HUES64 (cell line): ENCODE measurements around the gene ABCC1.

Source experiments
- H3K27ac ChIP-seq: 2 replicates; pipeline ENCODE4 v1.7.0; 2013; ENCODE audit warnings: low read depth, low read length, inconsistent platforms
- H3K27me3 ChIP-seq: 2 replicates; pipeline ENCODE4 v1.6.1; 2013; ENCODE audit warnings: mild to moderate bottlenecking, low read length; ENCODE audit not compliant: insufficient read depth
- H3K36me3 ChIP-seq: 2 replicates; pipeline ENCODE4 v1.6.1; 2013; ENCODE audit warnings: mild to moderate bottlenecking, low read length; ENCODE audit not compliant: insufficient read depth
- H3K4me1 ChIP-seq: 2 replicates; pipeline ENCODE4 v1.6.1; 2013; ENCODE audit warnings: mild to moderate bottlenecking, low read length, moderate library complexity; ENCODE audit not compliant: insufficient read depth
- H3K4me3 ChIP-seq: 2 replicates; pipeline ENCODE4 v1.5.1; 2013; ENCODE audit warnings: mild to moderate bottlenecking, low read length, moderate library complexity
- H3K9ac ChIP-seq: 2 replicates; pipeline ENCODE4 v1.6.1; 2013; ENCODE audit warnings: mild to moderate bottlenecking, low read depth, low read length
- H3K9me3 ChIP-seq: 2 replicates; pipeline ENCODE4 v1.6.1; 2013; ENCODE audit warnings: low read depth, low read length; ENCODE audit not compliant: insufficient read depth
- WGBS: fragments of 150-250, 120-280 bp; methylation state at CpG from one replicate; pipeline ENCODE4 v1.1.7; 2013; ENCODE audit warnings: missing lambda C conversion rate; 5-methylcytosine and 5-hydroxymethylcytosine counted together

ABCC1 gene

DNA sequence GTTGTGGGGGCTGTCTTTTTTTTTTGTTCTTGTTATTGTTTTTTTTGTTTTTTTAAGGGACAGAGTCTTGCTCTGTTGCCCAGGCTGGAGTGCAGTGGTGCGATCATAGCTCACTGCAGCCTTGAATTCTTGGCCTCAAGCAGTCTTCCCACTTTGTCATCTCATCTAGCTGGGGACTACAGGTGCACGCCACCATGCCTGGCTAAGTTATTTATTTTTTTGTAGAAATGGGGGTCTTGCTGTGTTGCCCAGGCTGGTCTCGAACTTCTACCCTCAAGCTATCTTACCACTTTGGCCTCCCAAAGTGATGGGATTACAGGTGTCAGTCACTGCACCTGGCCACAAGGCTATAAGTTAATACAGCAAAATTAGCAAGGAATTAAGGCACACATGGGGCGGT lies 101.7 kb downstream of the ABCC1 start:
- Histone ChIP-seq H3K4me1 (no peaks in the 10 kb centered on the region), H3K4me3 (no peak overlapping the region), H3K27ac (no peak overlapping the region), H3K9me3 (no peaks in the 10 kb centered on the region), H3K9ac (no peak overlapping the region), H3K36me3 (peaks cover 96% of the 10 kb centered on the region), H3K27me3 (no peaks in the 10 kb centered on the region)
- 98% methylated on average over 4 of the region's 4 CpGs for WGBS

DNA sequence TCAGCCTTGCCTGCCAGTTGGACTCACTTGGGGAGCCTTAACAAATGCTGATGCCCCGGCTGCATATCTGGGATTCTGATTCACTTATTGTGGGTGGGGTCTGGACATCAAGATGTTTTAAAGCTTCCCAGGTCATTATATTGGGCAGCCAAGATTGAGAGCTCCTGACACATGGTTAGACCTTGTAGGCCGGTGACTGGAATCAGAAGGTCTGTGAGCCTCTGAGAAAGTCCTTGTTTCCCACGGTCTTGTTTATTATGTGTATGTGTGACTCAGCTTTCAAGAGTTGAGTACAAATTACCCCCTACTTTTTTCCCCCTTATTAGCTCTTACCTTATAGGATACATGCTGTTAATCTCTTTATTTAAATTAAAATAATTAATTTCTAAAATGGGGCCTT lies 103.5 kb downstream of the ABCC1 start:
- H3K4me3 ChIP-seq: no peak overlapping the region
- no peaks in the 10 kb centered on the region for H3K4me1 ChIP-seq
- H3K9me3 ChIP-seq: no peaks in the 10 kb centered on the region
- WGBS: 88% methylated on average over 3 of the region's 3 CpGs
- no peaks in the 10 kb centered on the region for H3K27me3 ChIP-seq
- peaks cover 95% of the 10 kb centered on the region for H3K36me3 ChIP-seq
- no peak overlapping the region for H3K9ac ChIP-seq
- H3K27ac ChIP-seq: no peak overlapping the region

DNA sequence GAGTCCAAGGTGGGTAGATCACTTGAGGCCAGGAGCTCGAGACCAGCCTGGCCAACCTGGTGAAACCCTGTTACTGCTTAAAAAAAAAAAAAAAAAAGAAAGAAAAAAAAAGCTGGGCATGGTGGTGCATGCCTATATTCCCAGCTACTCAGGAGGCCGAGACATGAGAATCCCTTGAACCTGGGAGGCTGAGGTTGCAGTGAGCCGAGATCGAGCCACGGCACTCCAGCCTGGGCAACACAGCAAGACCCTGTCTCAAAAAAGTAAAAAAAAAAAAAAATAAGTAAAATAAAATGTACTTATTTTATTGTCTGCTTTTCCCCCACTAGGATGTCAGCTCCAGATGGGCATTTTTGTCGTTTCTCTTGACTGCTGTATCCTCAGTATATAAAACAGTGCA lies 107.7 kb downstream of the ABCC1 start:
- H3K27ac ChIP-seq: no peak overlapping the region
- H3K9ac ChIP-seq: no peak overlapping the region
- WGBS: 97% methylated on average over 4 of the region's 6 CpGs
- H3K4me1 ChIP-seq: no peaks in the 10 kb centered on the region
- no peak overlapping the region for H3K4me3 ChIP-seq
- no peaks in the 10 kb centered on the region for H3K9me3 ChIP-seq
- H3K27me3 ChIP-seq: no peaks in the 10 kb centered on the region
- H3K36me3 ChIP-seq: peaks cover 92% of the 10 kb centered on the region

DNA sequence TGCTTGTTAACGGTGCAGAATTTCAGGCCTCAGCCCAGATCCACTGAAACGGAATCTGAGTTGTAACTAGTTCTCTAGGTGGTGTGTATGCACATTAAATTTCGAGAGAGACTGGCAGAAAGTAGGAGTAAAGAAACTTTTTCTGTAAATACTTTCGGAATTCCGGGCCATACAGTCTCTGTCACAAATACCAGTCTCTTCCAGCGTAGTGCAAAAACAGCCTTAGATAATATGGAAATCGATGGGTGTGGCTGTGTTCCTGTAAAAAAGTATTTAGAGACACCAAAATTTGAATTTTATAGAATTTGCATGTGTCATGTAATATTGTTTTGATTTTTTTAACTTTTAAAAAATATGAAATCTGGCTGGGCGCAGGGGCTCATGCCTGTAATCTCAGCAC lies 109.7 kb downstream of the ABCC1 start:
- no peaks in the 10 kb centered on the region for H3K27me3 ChIP-seq
- no peak overlapping the region for H3K9ac ChIP-seq
- no peaks in the 10 kb centered on the region for H3K4me1 ChIP-seq
- peaks cover 87% of the 10 kb centered on the region for H3K36me3 ChIP-seq
- H3K4me3 ChIP-seq: no peak overlapping the region
- H3K9me3 ChIP-seq: no peaks in the 10 kb centered on the region
- no peak overlapping the region for H3K27ac ChIP-seq
- WGBS: 94% methylated on average over 8 of the region's 8 CpGs

DNA sequence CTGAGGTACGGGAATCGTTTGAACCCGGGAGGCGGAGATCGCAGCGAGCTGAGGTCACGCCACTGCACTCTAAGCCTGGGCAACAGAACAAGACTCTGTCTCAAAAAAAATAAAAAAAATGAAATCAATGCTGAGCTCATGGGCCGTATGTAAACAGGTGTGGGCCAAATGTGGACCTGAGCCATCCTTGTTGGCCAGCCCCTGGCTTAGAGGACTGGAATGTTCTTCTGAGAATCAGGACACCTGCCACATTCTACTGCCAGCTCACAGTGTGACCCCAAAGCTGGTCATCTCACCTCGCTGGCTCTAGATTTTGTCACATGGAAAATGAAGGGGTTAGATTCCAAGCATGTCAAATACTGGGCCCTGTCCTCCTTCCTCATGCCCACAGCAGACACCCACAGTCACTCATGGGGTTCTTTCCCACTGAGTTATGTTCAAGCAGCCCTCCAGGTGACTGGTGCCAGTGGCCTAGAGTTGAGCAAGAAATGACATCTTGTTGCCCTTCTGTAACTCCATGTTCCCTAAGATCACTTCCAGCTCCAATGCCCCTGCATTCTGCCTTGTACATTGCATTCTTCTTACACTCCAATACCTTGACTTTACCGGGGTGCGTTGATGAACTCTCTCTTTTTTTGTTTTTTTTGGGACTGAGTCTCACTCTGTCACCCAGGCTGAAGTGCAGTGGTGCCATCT lies 110.6 kb downstream of the ABCC1 start:
- Histone ChIP-seq H3K27ac (no peak overlapping the region), H3K36me3 (peaks cover 87% of the 10 kb centered on the region), H3K4me1 (no peaks in the 10 kb centered on the region), H3K27me3 (no peaks in the 10 kb centered on the region), H3K9ac (no peak overlapping the region), H3K4me3 (no peak overlapping the region), H3K9me3 (no peaks in the 10 kb centered on the region)
- 99% methylated on average over 11 of the region's 11 CpGs for WGBS

DNA sequence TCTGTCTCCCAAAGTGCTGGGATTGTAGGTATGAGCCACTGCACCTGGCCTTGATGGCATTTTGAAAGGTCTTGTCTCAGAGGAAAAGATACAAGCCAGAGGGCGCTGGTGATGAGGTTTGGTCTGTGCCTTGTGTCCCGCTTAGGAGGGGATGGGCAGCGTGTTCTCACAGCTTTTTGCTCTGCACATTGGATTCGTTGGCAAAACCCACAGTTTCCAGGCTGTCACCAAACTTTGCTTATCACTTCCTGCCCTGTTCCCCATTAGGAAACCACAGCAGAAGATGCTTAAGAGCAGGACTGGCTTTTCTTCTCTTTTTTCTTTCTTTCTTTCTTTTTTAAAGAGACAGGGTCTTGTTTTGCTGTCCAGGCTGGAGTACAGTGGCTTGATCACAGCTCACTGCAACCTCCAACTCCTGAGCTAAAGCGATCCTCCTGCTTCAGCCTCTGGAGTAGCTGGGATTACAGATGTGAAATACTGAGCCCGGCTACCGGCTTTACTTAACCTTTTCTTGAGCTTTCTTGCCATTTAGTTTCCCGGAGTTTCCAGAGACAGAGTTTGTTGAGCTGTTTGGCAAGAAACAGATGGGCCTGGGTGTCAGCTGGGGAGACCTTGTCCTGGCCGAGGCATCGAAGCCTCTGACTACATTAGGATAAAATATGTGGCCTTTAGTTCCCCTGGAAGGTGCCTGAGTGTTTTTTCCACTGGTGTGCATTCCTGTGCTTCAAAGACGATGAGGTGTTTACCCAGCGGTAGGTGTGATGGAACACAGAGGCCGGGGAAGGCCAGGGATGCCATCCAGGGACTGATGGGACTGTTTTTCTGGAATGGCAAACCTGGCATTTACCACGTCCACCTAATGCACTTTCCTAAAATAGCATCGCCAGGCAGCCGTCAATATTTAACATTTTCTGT lies 112.9 kb downstream of the ABCC1 start:
- H3K4me3 ChIP-seq: no peak overlapping the region
- no peaks in the 10 kb centered on the region for H3K4me1 ChIP-seq
- no peaks in the 10 kb centered on the region for H3K9me3 ChIP-seq
- no peaks in the 10 kb centered on the region for H3K27me3 ChIP-seq
- no peak overlapping the region for H3K27ac ChIP-seq
- H3K36me3 ChIP-seq: peaks cover 81% of the 10 kb centered on the region
- WGBS: 97% methylated on average over 16 of the region's 16 CpGs
- H3K9ac ChIP-seq: no peak overlapping the region

DNA sequence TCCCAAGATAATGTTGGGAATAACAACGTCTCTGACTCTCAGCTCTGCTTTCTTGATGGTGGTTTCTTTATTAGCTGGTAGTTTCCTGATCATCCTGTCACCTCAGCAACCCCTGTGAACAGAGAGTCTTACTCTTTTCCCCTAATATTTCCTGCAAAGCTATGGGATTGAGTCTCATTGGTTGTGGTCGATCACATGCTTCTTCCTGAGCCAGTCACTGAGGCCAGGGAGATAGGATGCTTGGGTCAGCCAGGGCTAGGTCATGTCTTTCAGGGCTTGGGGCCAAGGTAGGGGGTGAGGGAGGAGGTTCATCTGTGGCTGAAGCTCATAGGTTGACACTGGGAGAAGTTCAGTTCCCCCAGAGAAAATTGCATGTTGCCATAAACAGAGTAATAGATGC lies 114.3 kb downstream of the ABCC1 start:
- H3K4me1 ChIP-seq: no peaks in the 10 kb centered on the region
- H3K4me3 ChIP-seq: no peak overlapping the region
- H3K27ac ChIP-seq: no peak overlapping the region
- no peaks in the 10 kb centered on the region for H3K27me3 ChIP-seq
- 99% methylated on average over 2 of the region's 2 CpGs for WGBS
- no peak overlapping the region for H3K9ac ChIP-seq
- no peaks in the 10 kb centered on the region for H3K9me3 ChIP-seq
- H3K36me3 ChIP-seq: peaks cover 80% of the 10 kb centered on the region

DNA sequence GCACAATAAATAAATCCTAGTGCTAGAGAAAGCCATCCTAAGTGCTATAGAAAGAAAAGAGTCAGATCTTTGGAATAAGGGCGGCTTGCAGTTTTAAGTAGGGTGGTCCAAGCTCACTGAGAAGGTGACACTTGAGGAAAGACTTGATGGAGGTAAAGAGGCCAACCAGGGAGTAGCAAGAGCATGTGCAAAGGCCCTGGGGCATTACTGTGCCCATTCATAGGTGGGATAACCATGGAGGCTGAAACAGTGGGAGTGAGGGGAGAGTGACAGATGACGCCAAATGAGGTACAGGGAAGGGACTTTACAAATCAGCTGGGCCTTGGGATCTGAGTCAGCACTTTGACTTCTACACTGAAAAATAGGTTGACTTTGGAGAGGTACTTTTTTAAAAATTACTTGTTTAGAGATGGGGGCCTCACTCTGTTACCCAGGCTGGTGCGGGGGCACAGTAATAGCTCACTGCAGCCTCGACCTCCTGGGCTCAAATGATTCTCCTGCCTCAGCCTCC lies 115.5 kb downstream of the ABCC1 start:
- Histone ChIP-seq H3K9me3 (no peaks in the 10 kb centered on the region), H3K4me3 (no peak overlapping the region), H3K27ac (no peak overlapping the region), H3K9ac (no peak overlapping the region), H3K36me3 (peaks cover 77% of the 10 kb centered on the region), H3K4me1 (no peaks in the 10 kb centered on the region), H3K27me3 (no peaks in the 10 kb centered on the region)
- 95% methylated on average over 4 of the region's 4 CpGs for WGBS

DNA sequence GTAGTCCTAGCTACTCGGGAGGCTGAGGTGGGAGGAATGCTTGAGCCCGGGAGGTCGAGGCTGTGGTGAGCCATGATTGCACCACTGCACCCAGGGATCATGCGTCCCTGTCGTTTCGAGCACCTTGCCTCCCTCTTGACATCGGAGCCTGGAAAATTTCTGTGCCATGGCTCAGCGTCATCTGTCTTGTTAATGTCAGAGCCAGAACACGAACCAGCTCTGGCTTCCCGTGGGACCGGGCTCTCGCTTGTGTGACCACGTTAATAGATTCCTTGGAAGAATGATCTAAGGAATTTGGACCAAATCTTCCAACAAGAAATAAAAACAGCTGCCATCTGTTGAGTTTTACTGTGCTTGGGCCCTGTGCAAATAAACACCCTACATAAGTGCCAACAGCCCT lies 117.7 kb downstream of the ABCC1 start:
- WGBS: 90% methylated on average over 13 of the region's 13 CpGs
- no peaks in the 10 kb centered on the region for H3K27me3 ChIP-seq

DNA sequence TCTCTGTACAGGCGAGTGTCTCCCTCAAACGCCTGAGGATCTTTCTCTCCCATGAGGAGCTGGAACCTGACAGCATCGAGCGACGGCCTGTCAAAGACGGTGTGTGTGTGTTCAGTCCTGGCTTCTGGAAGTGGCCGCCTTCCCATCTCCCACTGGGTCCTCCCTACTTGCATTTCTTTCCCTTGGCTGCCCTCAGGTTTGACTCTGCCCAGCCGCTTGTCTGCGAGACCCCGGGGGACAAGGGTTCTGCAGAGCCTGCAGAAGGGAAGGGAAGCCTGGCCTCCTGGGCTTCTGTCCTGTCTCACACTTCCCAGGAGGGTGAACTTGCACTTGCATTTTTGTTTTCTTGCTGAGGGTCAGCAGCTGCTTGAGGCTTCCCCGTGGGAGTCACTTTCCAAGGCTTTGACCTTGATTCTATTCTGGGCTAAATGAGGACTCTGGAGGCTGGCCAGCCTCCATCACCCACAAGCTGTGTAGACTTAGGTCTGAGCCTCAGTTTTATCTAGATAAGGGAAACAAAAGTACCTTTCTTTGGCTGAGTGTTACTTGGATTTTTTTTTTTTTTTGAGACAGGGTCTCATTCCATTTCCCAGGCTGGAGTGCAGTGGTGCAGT lies 122.3 kb downstream of the ABCC1 start:
- H3K4me3 ChIP-seq: no peak overlapping the region
- peaks cover 7% of the 10 kb centered on the region; the same call in 1 of the 2 replicates for H3K4me1 ChIP-seq
- H3K9me3 ChIP-seq: no peaks in the 10 kb centered on the region
- H3K9ac ChIP-seq: no peak overlapping the region
- H3K27me3 ChIP-seq: no peaks in the 10 kb centered on the region
- WGBS: 95% methylated on average over 11 of the region's 11 CpGs
- peaks cover 79% of the 10 kb centered on the region for H3K36me3 ChIP-seq
- no peak overlapping the region for H3K27ac ChIP-seq

More for the DNA sequence above, 117.7 kb downstream of the ABCC1 start:
- no peak overlapping the region for H3K27ac ChIP-seq
- peaks cover 75% of the 10 kb centered on the region for H3K36me3 ChIP-seq
- H3K4me3 ChIP-seq: no peak overlapping the region
- H3K9me3 ChIP-seq: no peaks in the 10 kb centered on the region
- no peaks in the 10 kb centered on the region for H3K4me1 ChIP-seq
- H3K9ac ChIP-seq: no peak overlapping the region

DNA sequence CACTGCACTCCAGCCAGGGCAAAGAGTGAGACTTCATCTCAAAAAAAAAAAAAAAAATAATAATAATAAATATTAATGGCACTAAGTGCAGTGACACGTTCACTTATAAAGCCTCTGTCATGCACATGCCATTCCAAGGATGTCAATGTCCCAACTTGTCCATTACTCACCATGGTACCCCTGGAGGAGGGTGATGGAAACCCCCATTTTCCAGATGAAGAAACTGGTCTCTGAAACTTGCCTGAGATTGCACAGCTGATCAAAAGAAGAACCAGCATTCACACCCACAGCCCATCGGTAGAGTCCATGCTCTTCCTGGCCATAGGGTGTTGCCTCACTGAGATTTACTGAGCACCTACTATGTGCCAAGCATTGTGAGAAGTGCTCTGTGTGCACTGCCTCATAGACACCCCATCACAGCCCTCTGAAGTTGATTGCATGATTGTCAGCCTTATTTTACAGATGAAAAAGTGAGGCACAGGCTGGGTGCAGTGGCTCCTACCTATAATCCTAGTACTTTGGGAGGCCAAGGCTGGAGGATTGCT lies 123.7 kb downstream of the ABCC1 start:
- Histone ChIP-seq H3K4me3 (no peak overlapping the region), H3K36me3 (peaks cover 82% of the 10 kb centered on the region), H3K9me3 (no peaks in the 10 kb centered on the region), H3K4me1 (peaks cover 7% of the 10 kb centered on the region; the same call in 1 of the 2 replicates), H3K27me3 (no peaks in the 10 kb centered on the region), H3K27ac (no peak overlapping the region), H3K9ac (no peak overlapping the region)
- WGBS: 100% methylated on average over 2 of the region's 2 CpGs
